ENCODE results near the gene ZNF593. TPM values are rescaled to one million over a fixed set of nuclear protein-coding genes. Genes with fewer than 3 reads are reported as not detected.
A peak's percentile ranks its signal among the peaks of the same experiment; 100 is the strongest.

The ZNF593 gene
- total and polyA plus RNA-seq, 2 experiments from 2014 or later = 26.2 to 108 TPM

- no peak for ATAC-seq
- H3K27ac ChIP-seq (ENCODE audit: low read depth) = no peak overlapping the region
- no peaks in the 10 kb centered on the region for H3K36me3 ChIP-seq (ENCODE audit: insufficient read depth)
- TF ChIP-seq POLR2AphosphoS5 (IDR thresholded peaks at IDR 0.05; ENCODE audit: low read depth) (no peak), EZH2phosphoT487 (IDR thresholded peaks at IDR 0.05; ENCODE audit: unreplicated experiment) (no peak), CREB1 (CRISPR knock-in tag; IDR thresholded peaks at IDR 0.05; ENCODE audit: low read depth) (no peak), NANOG (IDR thresholded peaks at IDR 0.05; ENCODE audit: borderline replicate concordance) (no peak), ZNF331 (CRISPR knock-in tag; IDR thresholded peaks at IDR 0.05; ENCODE audit: low read depth) (no peak), ETS1 (IDR thresholded peaks at IDR 0.05) (no peak), JUNB (IDR thresholded peaks at IDR 0.05; ENCODE audit: unreplicated experiment) (no peak), STAT1 (IDR thresholded peaks at IDR 0.05; ENCODE audit: unreplicated experiment) (no peak), ZNF114 (CRISPR knock-in tag; IDR thresholded peaks at IDR 0.05) (no peak), REST (IDR thresholded peaks at IDR 0.05; ENCODE audit: unreplicated experiment) (no peak)
- TF ChIP-seq, protein P1, sequence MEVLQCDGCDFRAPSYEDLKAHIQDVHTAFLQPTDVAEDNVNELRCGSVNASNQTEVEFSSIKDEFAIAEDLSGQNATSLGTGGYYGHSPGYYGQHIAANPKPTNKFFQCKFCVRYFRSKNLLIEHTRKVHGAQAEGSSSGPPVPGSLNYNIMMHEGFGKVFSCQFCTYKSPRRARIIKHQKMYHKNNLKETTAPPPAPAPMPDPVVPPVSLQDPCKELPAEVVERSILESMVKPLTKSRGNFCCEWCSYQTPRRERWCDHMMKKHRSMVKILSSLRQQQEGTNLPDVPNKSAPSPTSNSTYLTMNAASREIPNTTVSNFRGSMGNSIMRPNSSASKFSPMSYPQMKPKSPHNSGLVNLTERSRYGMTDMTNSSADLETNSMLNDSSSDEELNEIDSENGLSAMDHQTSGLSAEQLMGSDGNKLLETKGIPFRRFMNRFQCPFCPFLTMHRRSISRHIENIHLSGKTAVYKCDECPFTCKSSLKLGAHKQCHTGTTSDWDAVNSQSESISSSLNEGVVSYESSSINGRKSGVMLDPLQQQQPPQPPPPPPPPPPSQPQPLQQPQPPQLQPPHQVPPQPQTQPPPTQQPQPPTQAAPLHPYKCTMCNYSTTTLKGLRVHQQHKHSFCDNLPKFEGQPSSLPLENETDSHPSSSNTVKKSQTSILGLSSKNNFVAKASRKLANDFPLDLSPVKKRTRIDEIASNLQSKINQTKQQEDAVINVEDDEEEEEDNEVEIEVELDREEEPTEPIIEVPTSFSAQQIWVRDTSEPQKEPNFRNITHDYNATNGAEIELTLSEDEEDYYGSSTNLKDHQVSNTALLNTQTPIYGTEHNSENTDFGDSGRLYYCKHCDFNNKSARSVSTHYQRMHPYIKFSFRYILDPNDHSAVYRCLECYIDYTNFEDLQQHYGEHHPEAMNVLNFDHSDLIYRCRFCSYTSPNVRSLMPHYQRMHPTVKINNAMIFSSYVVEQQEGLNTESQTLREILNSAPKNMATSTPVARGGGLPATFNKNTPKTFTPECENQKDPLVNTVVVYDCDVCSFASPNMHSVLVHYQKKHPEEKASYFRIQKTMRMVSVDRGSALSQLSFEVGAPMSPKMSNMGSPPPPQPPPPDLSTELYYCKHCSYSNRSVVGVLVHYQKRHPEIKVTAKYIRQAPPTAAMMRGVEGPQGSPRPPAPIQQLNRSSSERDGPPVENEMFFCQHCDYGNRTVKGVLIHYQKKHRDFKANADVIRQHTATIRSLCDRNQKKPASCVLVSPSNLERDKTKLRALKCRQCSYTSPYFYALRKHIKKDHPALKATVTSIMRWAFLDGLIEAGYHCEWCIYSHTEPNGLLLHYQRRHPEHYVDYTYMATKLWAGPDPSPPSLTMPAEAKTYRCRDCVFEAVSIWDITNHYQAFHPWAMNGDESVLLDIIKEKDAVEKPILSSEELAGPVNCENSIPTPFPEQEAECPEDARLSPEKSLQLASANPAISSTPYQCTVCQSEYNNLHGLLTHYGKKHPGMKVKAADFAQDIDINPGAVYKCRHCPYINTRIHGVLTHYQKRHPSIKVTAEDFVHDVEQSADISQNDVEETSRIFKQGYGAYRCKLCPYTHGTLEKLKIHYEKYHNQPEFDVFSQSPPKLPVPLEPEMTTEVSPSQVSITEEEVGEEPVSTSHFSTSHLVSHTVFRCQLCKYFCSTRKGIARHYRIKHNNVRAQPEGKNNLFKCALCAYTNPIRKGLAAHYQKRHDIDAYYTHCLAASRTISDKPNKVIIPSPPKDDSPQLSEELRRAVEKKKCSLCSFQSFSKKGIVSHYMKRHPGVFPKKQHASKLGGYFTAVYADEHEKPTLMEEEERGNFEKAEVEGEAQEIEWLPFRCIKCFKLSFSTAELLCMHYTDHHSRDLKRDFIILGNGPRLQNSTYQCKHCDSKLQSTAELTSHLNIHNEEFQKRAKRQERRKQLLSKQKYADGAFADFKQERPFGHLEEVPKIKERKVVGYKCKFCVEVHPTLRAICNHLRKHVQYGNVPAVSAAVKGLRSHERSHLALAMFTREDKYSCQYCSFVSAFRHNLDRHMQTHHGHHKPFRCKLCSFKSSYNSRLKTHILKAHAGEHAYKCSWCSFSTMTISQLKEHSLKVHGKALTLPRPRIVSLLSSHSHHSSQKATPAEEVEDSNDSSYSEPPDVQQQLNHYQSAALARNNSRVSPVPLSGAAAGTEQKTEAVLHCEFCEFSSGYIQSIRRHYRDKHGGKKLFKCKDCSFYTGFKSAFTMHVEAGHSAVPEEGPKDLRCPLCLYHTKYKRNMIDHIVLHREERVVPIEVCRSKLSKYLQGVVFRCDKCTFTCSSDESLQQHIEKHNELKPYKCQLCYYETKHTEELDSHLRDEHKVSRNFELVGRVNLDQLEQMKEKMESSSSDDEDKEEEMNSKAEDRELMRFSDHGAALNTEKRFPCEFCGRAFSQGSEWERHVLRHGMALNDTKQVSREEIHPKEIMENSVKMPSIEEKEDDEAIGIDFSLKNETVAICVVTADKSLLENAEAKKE (CRISPR knock-in tag; IDR thresholded peaks at IDR 0.05) = no peak
- TF ChIP-seq, protein P2, sequence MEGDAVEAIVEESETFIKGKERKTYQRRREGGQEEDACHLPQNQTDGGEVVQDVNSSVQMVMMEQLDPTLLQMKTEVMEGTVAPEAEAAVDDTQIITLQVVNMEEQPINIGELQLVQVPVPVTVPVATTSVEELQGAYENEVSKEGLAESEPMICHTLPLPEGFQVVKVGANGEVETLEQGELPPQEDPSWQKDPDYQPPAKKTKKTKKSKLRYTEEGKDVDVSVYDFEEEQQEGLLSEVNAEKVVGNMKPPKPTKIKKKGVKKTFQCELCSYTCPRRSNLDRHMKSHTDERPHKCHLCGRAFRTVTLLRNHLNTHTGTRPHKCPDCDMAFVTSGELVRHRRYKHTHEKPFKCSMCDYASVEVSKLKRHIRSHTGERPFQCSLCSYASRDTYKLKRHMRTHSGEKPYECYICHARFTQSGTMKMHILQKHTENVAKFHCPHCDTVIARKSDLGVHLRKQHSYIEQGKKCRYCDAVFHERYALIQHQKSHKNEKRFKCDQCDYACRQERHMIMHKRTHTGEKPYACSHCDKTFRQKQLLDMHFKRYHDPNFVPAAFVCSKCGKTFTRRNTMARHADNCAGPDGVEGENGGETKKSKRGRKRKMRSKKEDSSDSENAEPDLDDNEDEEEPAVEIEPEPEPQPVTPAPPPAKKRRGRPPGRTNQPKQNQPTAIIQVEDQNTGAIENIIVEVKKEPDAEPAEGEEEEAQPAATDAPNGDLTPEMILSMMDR (conservative IDR thresholded peaks at IDR 0.05; ENCODE audit: low read depth in 2 of 2) = no peak
- H3K27me3 ChIP-seq (ENCODE audit: insufficient read depth) = peaks cover 4% of the 10 kb centered on the region; the same call in 1 of the 2 replicates
- Mint-ChIP-seq H3K9me3 (no peaks in the 10 kb centered on the region; the same call in 2 of the 3 replicates), H3K27ac (no peak overlapping the region), H3K4me1 (peaks cover 4% of the 10 kb centered on the region; the same call in 1 of the 3 replicates), H3K4me3 (no peak overlapping the region), H3K36me3 (ENCODE audit: low read depth) (no peaks in the 10 kb centered on the region), H3K27me3 (ENCODE audit: insufficient read depth, low read depth, poor library complexity) (peaks cover 7% of the 10 kb centered on the region)
- no peaks in the 10 kb centered on the region for H3K79me2 ChIP-seq (replicated peaks; ENCODE audit: insufficient read depth)
- peak overlapping the region; percentile 86 for H2AFZ ChIP-seq
- DNase-seq (ENCODE audit: low spot score) = no peak
- H3K4me2 ChIP-seq = no peak overlapping the region
- H3K9me2 ChIP-seq (ENCODE audit: insufficient read depth) = no peaks in the 10 kb centered on the region
- no peaks in the 10 kb centered on the region for H3K4me1 ChIP-seq (ENCODE audit: insufficient read depth)
- H3K4me3 ChIP-seq = no peak overlapping the region
- no peaks in the 10 kb centered on the region for H3F3A ChIP-seq (replicated peaks; ENCODE audit: low read depth)
- no peaks in the 10 kb centered on the region for H4K20me1 ChIP-seq (replicated peaks; ENCODE audit: insufficient read depth)
Measured at GRCh38 chr1:26138974-26139558, 30.6 kb upstream of the ZNF593 start.
